ENCODE data around the gene TBC1D3G. TPM values are rescaled to one million over a fixed set of nuclear protein-coding genes. Genes with fewer than 3 reads are reported as not detected.
"Not testable (repeated sequence)": the region's sequence is repeated elsewhere in the genome, so short reads cannot be mapped to it uniquely, and the experiment has no call there.

The TBC1D3G gene
- total RNA-seq: not detected

DNA sequence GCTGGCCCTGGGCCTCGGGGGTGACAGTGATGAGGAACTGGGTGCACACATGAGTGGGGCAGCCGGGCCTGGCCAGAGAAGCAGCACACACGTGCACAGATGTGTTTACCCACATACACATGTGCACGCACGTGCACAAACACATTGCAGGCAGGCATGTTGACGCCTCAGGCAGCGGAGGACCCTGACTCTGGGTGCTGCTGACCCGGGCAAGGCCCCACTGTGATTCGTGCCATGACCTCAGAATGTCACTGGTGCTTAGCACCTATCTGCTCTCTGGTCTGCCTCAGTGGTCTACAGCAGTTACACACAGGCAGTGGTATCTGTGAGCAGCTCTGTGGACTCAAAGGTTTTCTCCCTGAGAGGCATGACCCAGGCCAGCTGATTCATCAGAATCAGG, at the start of gene TBC1D3G:
Gene TBC1D3G, plus strand, starts transcription at position 301 of the 400 bp plus-strand sequence. CDS start 1,528 bp downstream, outside the sequence.
- no CpG with 5 or more reads among the region's 9 CpGs for WGBS, 2 donors
- H3K36me3 ChIP-seq; H3K27me3 ChIP-seq; DNase-seq (ENCODE audit: low spot score in 2 of 2); H3K4me1 ChIP-seq; H3K9me3 ChIP-seq; H3K4me3 ChIP-seq; H3K27ac ChIP-seq: not testable (repeated sequence)

DNA sequence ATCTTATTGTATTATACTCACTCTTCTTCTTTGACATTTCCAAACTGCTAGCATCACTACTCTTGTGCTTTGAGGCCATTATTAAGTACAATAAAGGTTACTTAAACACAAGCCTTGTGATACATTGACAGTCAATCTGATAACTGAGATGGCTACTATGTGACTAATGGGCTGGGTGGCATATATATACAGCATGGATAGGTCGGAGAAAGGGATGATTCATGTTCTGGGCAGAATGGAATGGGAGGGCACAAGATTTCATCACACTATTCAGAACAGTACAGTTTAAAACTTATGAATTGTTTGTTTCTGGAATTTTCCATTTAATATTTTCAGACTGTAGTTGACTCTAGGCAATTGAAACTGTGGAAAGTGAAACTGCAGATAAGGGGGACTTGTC, 40.4 kb upstream of the TBC1D3G start:
- H3K27me3 ChIP-seq; H3K27ac ChIP-seq; H3K36me3 ChIP-seq; H3K4me1 ChIP-seq; H3K9me3 ChIP-seq; H3K4me3 ChIP-seq; DNase-seq (ENCODE audit: low spot score in 2 of 2): not testable (repeated sequence)
- WGBS, 2 donors: no CpG with 5 or more reads among the region's 1 CpG

DNA sequence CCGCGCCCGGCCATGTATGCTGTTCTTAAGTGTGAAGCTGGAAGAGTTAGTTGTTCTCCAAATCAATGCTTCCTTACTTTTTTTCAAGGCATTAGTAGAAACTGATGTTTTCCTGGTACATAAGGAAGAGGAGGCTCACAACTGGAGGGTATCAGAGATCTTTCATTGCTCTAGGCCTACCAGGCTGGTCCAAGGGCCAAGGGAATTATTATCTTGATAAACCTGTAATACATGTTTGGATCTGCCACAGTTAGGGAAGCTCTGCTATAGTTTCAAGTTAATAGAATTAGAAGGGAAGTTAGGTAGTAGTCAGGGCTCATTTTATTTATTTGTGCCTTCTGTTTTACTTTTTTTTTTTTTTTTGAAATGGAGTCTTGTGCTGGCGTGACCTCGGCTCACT, 39.5 kb upstream of the TBC1D3G start:
- no CpG with 5 or more reads among the region's 5 CpGs for WGBS, 2 donors
- not testable (repeated sequence) for H3K27me3 ChIP-seq

DNA sequence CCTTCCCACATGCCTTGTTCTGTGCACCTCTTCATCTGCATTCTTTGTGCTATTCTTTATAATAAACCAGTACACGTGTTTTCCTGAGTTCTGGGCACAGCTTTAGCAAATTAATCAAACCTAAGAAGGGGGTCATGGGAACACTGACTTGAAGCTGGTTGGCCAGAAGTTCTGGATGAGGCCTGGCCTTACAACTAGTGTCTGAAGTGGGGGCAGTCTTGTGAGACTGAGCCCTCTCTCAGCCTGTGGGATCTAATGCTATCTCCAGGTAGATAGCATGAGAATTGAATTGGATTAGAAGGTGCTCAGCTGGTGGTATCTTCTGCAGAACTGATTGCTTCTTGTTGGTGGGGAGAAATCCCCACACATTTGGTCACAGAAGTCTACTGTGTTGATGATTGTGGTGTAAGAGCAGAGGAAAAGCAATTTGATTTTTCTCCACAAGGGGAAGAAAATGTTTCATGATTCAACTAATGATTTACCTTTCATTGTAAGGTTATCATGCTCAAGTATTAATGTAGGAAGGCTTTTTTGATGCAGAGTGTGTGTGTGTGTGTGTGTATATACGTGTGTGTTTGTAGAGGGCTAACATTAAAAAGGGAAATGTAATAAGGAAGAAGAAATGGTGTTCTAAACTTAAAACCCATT, 33.6 kb upstream of the TBC1D3G start:
- H3K27me3 ChIP-seq; H3K36me3 ChIP-seq; H3K4me1 ChIP-seq; H3K27ac ChIP-seq; H3K9me3 ChIP-seq; H3K4me3 ChIP-seq; DNase-seq (ENCODE audit: low spot score in 2 of 2): not testable (repeated sequence)
- WGBS, 2 donors: 61 to 69% methylated on average over 1 of the region's 2 CpGs

More for the DNA sequence above, 39.5 kb upstream of the TBC1D3G start:
- H3K9me3 ChIP-seq; H3K4me3 ChIP-seq; H3K4me1 ChIP-seq; H3K27ac ChIP-seq; DNase-seq (ENCODE audit: low spot score in 2 of 2); H3K36me3 ChIP-seq: not testable (repeated sequence)

DNA sequence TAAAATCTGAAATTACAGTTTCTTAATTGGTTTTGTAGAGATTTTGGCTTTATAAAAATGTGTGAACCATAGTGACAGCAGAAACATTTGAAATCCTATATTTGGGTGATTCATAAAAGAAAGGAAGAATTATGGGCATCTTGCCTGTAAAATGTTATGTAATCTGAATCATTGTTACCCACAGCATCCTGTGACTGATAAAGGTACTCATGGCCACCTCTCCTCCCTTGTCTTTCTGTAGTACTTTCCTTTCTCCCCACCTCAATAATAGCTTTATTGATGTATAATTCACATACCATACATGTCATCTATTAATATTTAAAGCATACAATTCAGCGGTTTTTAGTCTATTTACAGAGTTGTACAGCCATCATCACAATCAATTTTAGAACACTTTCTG, 28.5 kb upstream of the TBC1D3G start:
- H3K9me3 ChIP-seq; H3K27me3 ChIP-seq; H3K27ac ChIP-seq; H3K4me1 ChIP-seq; DNase-seq (ENCODE audit: low spot score in 2 of 2); H3K4me3 ChIP-seq; H3K36me3 ChIP-seq: not testable (repeated sequence)
- no CpG with 5 or more reads among the region's 1 CpG for WGBS, 2 donors

DNA sequence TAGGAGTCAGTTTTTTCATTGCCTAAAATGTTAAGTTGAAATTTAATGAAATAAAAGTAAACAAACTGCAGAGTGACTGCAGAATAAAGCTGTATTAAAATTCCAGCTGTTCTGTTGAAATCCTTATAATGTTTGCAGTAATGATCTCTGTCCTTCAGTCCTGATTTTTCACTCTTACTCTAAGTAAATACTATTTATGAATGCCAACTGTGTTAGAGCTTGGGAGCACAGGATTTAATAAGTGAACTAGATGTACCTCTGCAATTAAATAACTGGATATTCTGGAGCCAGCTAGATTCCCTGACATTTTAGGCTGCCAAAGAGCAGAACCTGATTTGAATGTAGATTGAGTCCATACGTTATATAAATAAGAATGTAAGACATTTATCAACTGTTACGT, 7.9 kb upstream of the TBC1D3G start:
- no CpG with 5 or more reads among the region's 2 CpGs for WGBS, 2 donors
- DNase-seq (ENCODE audit: low spot score in 2 of 2); H3K36me3 ChIP-seq; H3K27ac ChIP-seq; H3K27me3 ChIP-seq; H3K4me3 ChIP-seq; H3K4me1 ChIP-seq; H3K9me3 ChIP-seq: not testable (repeated sequence)

DNA sequence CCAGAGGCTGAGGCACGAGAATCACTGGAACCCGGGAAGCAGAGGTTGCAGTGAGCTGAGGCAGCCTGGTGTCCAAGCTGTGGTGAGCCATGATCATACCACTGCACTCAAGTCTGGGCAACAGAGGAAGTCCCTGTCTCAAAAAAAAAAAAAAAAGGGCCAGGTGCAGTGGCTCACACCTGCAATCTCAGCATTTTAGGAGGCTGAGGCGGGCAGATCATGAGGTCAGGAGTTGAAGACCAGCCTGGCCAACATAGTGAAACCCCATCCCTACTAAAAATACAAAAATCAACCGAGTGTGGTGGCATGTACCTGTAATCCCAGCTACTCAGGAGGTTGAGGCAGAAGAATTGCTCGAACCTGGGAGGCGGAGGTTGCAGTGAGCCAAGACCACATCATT, 38.8 kb downstream of the TBC1D3G start:
- not testable (repeated sequence) for H3K4me3 ChIP-seq; H3K27me3 ChIP-seq; H3K4me1 ChIP-seq; H3K36me3 ChIP-seq; H3K9me3 ChIP-seq; H3K27ac ChIP-seq; DNase-seq (ENCODE audit: low spot score in 2 of 2)
- 80 to 89% methylated on average over 2 to 4 of the region's 6 CpGs for WGBS, 2 donors

DNA sequence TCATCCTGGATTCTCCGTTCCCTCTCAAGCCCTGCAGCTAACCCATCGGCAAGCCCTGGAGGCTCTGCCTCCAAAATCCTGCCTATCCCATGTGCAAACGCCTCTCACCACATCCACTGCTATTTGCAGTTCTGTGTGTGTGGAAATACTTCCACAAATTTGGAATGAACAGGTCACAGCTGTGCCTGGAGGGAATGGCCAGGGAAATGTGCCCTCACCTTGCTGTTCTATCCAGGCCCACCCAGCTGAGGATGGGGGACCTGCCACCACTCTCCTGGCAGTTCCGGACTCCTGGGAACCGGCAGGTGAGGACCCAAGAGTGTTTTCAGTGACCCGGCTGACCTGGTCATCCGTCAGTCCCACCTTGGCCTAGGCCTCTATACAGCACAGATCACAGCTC, 52.3 kb downstream of the TBC1D3G start:
- H3K36me3 ChIP-seq; H3K4me3 ChIP-seq; DNase-seq (ENCODE audit: low spot score in 2 of 2); H3K27me3 ChIP-seq; H3K4me1 ChIP-seq; H3K9me3 ChIP-seq; H3K27ac ChIP-seq: not testable (repeated sequence)
- 100% methylated on average over 2 of the region's 7 CpGs; no CpG with 5 or more reads in 1 of the 2 donors for WGBS, 2 donors

Small RNAs within 50 kb of the gene (small RNA-seq; reads per million reads assigned to genes)
- gene RF00019: not detected

Other genes starting within 250 kb of the TBC1D3G start
- gene CCL3, start 233.7 kb upstream of the TBC1D3G start, total RNA-seq: 1 to 10 TPM in 1 of 4 donors, not detected in 3; 3.6 TPM
- gene CCL4, start 220.1 kb upstream of the TBC1D3G start, total RNA-seq: 1 to 10 TPM in 2 of 4 donors, under 1 TPM in 1, not detected in 1; 0.90 to 2.4 (median 1.9) TPM
- gene TBC1D3B, start 147.2 kb upstream of the TBC1D3G start, total RNA-seq: 1 to 10 TPM in 2 of 4 donors, not detected in 2; 1.0 to 4.5 TPM
- not detected for gene CCL3L1, start 127.1 kb upstream of the TBC1D3G start, total RNA-seq
- 1 to 10 TPM in 1 of 4 donors, not detected in 3; 1.5 TPM for gene CCL4L2, start 112.8 kb upstream of the TBC1D3G start, total RNA-seq
- 1 to 10 TPM in 1 of 4 donors, not detected in 3; 2.7 TPM for gene TBC1D3I, start 59.3 kb upstream of the TBC1D3G start, total RNA-seq
- gene TBC1D3H, start 64.6 kb downstream of the TBC1D3G start, total RNA-seq: 1 to 10 TPM in 1 of 4 donors, not detected in 3; 5.9 TPM
- gene ZNHIT3, start 162.8 kb downstream of the TBC1D3G start, total RNA-seq: 10 to 100 TPM; 21.0 to 31.5 (median 26.8) TPM
- 100 to 1,000 TPM in 1 of 4 donors, 10 to 100 TPM in 3; 33.3 to 120 (median 69.8) TPM for gene MYO19, start 211.0 kb downstream of the TBC1D3G start, total RNA-seq
- gene PIGW, start 211.1 kb downstream of the TBC1D3G start, total RNA-seq: 1 to 10 TPM; 2.7 to 5.7 (median 3.4) TPM
- gene GGNBP2, start 221.0 kb downstream of the TBC1D3G start, total RNA-seq: 100 to 1,000 TPM in 1 of 4 donors, 10 to 100 TPM in 3; 53.6 to 107 (median 79.4) TPM